HepG2 (cell line): ENCODE data around the gene NT5M. TPM values are rescaled to one million over a fixed set of nuclear protein-coding genes. Genes with fewer than 3 reads are reported as not detected.
A peak's percentile ranks its signal among the peaks of the same experiment; 100 is the strongest.

Experiments used
- ATAC-seq: fragments of 200-7000 bp; cut with Tn5 transposase; 3 replicates; pipeline ENCODE4 v1.9.1; 2020; ENCODE audit warnings: mild to moderate bottlenecking, moderate library complexity
- BruUV-seq: library from RNA; stranded (reverse); fragments of 400-500 nt; replicated peaks from 2 replicates; lab custom pipeline; 2021; lab: Mats Ljungman, UMichigan
- CTCF ChIA-PET: fragments of 300-600 bp; formaldehyde crosslinking; extraction: SDS; loops from one replicate; lab custom pipeline; 2021; ENCODE audit warnings: low total read pairs, inconsistent platforms, low intra/inter-chr PET ratio; lab: Yijun Ruan, JAX
- POLR2A ChIA-PET: fragments of 350-600 bp; sonication (Branson Sonifier 250); formaldehyde crosslinking; loops from one replicate; lab custom pipeline; 2020; ENCODE audit warnings: antibody characterized with exemption, inconsistent platforms; lab: Yijun Ruan, JAX
- DNase-seq: peaks from one replicate; pipeline ENCODE4 v3.0.0-alpha.2; 2015; ENCODE audit warnings: low spot score
- FAIRE-seq: peaks from 3 replicates; lab custom pipeline; 2011; peaks lifted over from hg19 to GRCh38; lab: Jason Lieb, UNC
- H2AFZ ChIP-seq: one replicate; pipeline ENCODE4 v1.6.1; 2011; ENCODE audit warnings: low read length, inconsistent platforms
- H3K27ac ChIP-seq: fragments of 300-600 bp; 3 replicates; pipeline ENCODE4 v1.8.0; 2011; ENCODE audit warnings: mixed run types, mild to moderate bottlenecking, mixed read lengths, low read length, inconsistent platforms; ENCODE audit not compliant: insufficient read depth; ENCODE audit errors: extremely low read length
- H3K27me3 ChIP-seq, 2 experiments: fragments of 200-600 bp in 1 of 2; 2 replicates in 1 of 2; 3 replicates in 1 of 2; pipeline versions ENCODE4 v1.6.0 to v1.8.0; 2011; ENCODE audit warnings: low read length in 2 of 2, mild to moderate bottlenecking in 2 of 2, moderate library complexity in 2 of 2, inconsistent platforms in 1 of 2; ENCODE audit not compliant: insufficient read depth in 2 of 2, control insufficient read depth in 1 of 2
- H3K36me3 ChIP-seq, 2 experiments: fragments of 200-600 bp in 1 of 2; replicated peaks in 1 of 2; 2 replicates in 1 of 2; 3 replicates in 1 of 2; pipeline versions ENCODE4 v1.5.1 to v1.8.0; 2011; ENCODE audit warnings: low read length in 2 of 2, inconsistent platforms in 1 of 2; ENCODE audit not compliant: insufficient read depth in 2 of 2, control insufficient read depth in 1 of 2
- H3K4me1 ChIP-seq: 2 replicates; pipeline ENCODE4 v1.5.1; 2012; ENCODE audit warnings: low read length, inconsistent platforms; ENCODE audit not compliant: insufficient read depth
- H3K4me2 ChIP-seq: 2 replicates; pipeline ENCODE4 v1.6.0; 2011; ENCODE audit warnings: low read depth, low read length, inconsistent platforms
- H3K4me3 ChIP-seq, 3 experiments: fragments of 200-600 bp in 1 of 3; sonication (generic), shearing (Covaris generic) in 1 of 3; replicated peaks in 1 of 3; 2 replicates each; pipeline ENCODE4 v1.5.1; 2011 to 2016; ENCODE audit warnings: low read length in 3 of 3, inconsistent platforms in 2 of 3, low read depth in 2 of 3, mild to moderate bottlenecking in 2 of 3, control low read depth in 1 of 3, mixed read lengths in 1 of 3; ENCODE audit not compliant: insufficient read depth in 1 of 3
- H3K79me2 ChIP-seq: one replicate; pipeline ENCODE4 v1.6.1; 2011; ENCODE audit warnings: low read length, inconsistent platforms; ENCODE audit not compliant: insufficient read depth
- H3K9ac ChIP-seq: 2 replicates; pipeline ENCODE4 v1.6.0; 2011; ENCODE audit warnings: mild to moderate bottlenecking, low read depth, low read length, inconsistent platforms; ENCODE audit not compliant: insufficient read depth
- H3K9me3 ChIP-seq: 2 replicates; pipeline ENCODE4 v1.5.1; 2012; ENCODE audit warnings: mild to moderate bottlenecking, low read length
- H4K20me1 ChIP-seq: 2 replicates; pipeline ENCODE4 v1.6.0; 2011; ENCODE audit warnings: inconsistent platforms, mild to moderate bottlenecking, low read length, moderate library complexity; ENCODE audit not compliant: insufficient read depth
- SIN3A ChIP-seq: IDR thresholded peaks from 2 replicates; pipeline ENCODE4 v1.6.1; 2011; ENCODE audit warnings: low read depth, mild to moderate bottlenecking, control low read depth, low read length, borderline replicate concordance
- SIN3B ChIP-seq: fragments of 150-350 bp; IDR thresholded peaks from 2 replicates; pipeline ENCODE4 v1.6.1; 2014; ENCODE audit warnings: low read length
- ZKSCAN5 ChIP-seq: sonication (generic); formaldehyde crosslinking; IDR thresholded peaks from 2 replicates; pipeline ENCODE4 v1.5.1; 2020; ENCODE audit warnings: mild to moderate bottlenecking, missing genetic modification reagents
- WGBS: methylation state at CpG from one replicate; pipeline ENCODE4 v1.1.6; 2017; ENCODE audit warnings: low lambda C conversion rate; 5-methylcytosine and 5-hydroxymethylcytosine counted together
- in situ Hi-C: cut with HindIII; loops from 2 replicates; pipeline ENCODE4 v1.10.0; 2017; ENCODE audit warnings: low pct_unique_long_range_greater_than_20kb; ENCODE audit not compliant: extremely low pct_ligation_motif_present
- intact Hi-C: fragments of 100-400 bp; cut with micrococcal nuclease; formaldehyde crosslinking; loops from one replicate; pipeline ENCODE4 v1.10.0; 2022; ENCODE audit not compliant: unreplicated experiment
- polyA plus RNA-seq, 8 experiments: library from polyadenylated mRNA; depleted of rRNA in 3 of 8; stranded (reverse) in 7 of 8; unstranded in 1 of 8; fragments of >200 nt; fragmentation: Illumina TruSeq in 4 of 8; extraction: Trizol in 4 of 8; gene quantifications; 2 replicates each; pipeline versions ENCODE4 v1.2.1 to v1.2.3, GENCODE V29; 2011 to 2016; ENCODE audit warnings: low read depth in 4 of 8, missing spikeins in 1 of 8, mixed read lengths in 1 of 8; ENCODE audit not compliant: insufficient read depth in 1 of 8
- total RNA-seq, 5 experiments: library from RNA; depleted of rRNA; stranded (reverse); fragments of >200 nt; fragmentation: Illumina TruSeq; extraction: Trizol; gene quantifications; 2 replicates each; pipeline ENCODE4 v1.2.3, GENCODE V29; 2016; ENCODE audit warnings: low read depth in 1 of 5

Gene NT5M
- total and polyA plus RNA-seq, 2 of the 13 experiments (the other 11 are each of a cell fraction or from before 2014, with no cell fraction given) = 0.55 to 0.78 TPM

DNA sequence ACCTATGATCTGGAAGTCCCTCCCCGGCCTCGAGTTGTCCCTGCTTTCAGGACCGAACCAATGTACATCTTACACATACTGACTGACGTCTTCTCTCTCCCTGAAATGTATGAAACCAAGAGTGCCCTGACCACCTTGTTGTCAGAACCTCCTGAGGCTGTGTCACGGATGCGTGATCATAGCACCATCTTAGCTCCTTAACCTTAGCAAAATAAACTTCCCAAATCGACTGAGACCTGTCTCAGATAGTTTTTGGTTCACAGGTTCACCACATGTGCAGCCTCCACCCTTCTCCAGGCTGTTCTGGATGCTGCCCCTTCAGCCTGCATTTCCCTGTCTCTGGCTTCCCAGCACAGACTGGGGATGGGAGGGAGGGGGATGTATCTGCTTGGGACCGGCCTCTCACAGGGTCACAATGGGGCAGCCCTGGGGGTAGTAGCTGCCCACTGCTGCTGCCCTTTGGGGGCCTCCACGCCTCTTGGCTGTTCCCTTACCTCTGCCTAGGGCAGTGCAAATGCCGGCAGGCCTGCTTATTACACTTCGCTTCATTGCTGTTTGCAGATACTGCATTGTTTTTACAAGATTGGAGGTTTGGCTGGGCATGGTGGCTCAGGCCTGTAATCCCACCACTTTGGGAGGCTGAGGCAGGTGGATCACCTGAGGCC, 69.8 kb downstream of the NT5M start:
- in situ Hi-C loops (no loop called here), intact Hi-C loops (no loop called here)
- Histone ChIP-seq H3K4me2 (no peak overlapping the region), H3K4me3 (no peak overlapping the region), H3K27ac (no peak overlapping the region), H2AFZ (no peak overlapping the region), H4K20me1 (no peaks in the 10 kb centered on the region), H3K79me2 (no peaks in the 10 kb centered on the region), H3K27me3 (no peaks in the 10 kb centered on the region), H3K4me1 (peaks cover 56% of the 10 kb centered on the region), H3K9ac (no peak overlapping the region), H3K36me3 (no peaks in the 10 kb centered on the region), H3K9me3 (no peaks in the 10 kb centered on the region)
- FAIRE-seq (no peak), ATAC-seq (no peak), DNase-seq (no peak)
- no peak for TF ChIP-seq SIN3B
- ChIA-PET POLR2A (no interaction called here), CTCF (no interaction called here)
- no TSS peak for BruUV-seq
- 45% methylated on average over 9 of the region's 11 CpGs for WGBS

DNA sequence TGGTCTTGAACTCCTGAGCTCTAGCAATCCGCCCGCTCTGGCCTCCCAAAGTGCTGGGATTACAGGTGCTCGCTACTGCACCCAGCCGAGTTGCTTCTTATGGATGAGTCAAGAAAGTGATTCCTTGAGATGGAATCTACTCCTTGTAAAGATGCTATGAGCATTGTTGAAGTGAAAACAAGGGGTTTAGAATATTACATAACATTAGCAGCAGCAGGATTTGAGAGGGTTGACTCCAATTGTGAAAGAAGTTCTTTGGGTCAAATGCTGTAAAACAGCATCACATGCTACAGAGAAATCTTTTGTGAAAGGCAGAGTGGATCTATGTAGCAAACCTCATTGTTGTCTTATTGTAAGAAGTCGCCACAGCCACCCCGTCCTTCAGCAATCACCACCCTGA, 72.7 kb downstream of the NT5M start:
- no TSS peak for BruUV-seq
- FAIRE-seq = no peak
- WGBS = 76% methylated on average over 5 of the region's 6 CpGs
- Histone ChIP-seq H3K27me3 (peaks cover 0 to 7% of the 10 kb centered on the region in 2 experiments; a peak in 1 of 5 replicates), H3K4me3 (no peak overlapping the region), H3K36me3 (no peaks in the 10 kb centered on the region), H3K9me3 (no peaks in the 10 kb centered on the region), H2AFZ (no peak overlapping the region), H4K20me1 (no peaks in the 10 kb centered on the region), H3K9ac (no peak overlapping the region), H3K4me2 (no peak overlapping the region), H3K27ac (no peak overlapping the region), H3K4me1 (peaks cover 62% of the 10 kb centered on the region), H3K79me2 (no peaks in the 10 kb centered on the region)
- POLR2A ChIA-PET = no interaction called here
- ATAC-seq = no peak
- DNase-seq = no peak
- CTCF ChIA-PET = no interaction called here
- in situ Hi-C loops (no loop called here), intact Hi-C loops (no loop called here)
- TF ChIP-seq ZKSCAN5 (CRISPR knock-in tag) = no peak
- 0 out of 2 replicates have a peak, but pooled peaks have one; percentile 29 for TF ChIP-seq SIN3A
